CD4-positive, alpha-beta T cell treated with Interleukin-12 subunit alpha and Interleukin-12 subunit beta, for 1 hour (primary cell): Measurements from ENCODE around the gene GALNT17.

Source experiments
- DNase-seq: peaks from one replicate; pipeline ENCODE4 v3.0.0-alpha.2; 2020

Gene GALNT17

GRCh38 chr7:71345117-71345884, 213.4 kb downstream of the GALNT17 start:
- no peak for DNase-seq

DNA sequence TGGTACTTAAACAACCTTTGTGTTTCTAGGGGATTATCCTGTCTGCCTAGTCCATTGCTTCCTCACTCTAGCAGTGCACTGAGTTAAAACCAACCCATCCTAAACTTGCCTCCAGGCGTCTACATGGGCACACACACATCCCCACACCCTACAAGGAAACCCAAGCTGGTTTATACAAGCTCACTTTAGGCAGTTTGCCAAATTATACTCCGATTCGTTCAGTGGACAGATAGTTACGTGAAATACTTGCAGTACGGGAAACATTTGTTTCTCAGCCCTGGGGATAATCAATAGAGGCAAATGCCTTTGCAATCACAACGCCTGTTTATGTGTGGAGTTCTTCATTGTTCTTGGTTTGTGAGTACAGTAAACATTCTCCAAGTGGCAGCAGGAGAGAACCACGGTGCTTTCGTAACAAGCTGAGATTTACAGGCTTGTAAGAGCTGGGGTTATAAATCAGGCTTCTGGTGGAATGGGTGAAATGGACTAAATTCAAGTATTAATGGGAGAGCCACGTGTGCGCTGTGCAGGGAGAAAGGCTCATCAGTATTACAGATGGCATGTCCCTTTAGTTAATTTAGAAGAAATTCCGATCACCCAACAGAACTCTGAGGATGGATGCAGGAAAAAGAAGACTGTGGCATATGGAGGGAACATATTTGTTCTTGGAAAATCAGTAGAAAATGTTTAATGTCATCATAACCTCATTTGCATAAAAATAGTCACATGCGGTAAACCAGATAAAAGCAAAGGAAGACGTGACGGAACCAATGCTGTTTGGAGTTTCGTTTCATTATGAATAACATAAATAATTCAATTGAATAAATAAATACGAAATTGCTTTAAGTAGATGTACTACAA, 217.1 kb downstream of the GALNT17 start:
- no peak for DNase-seq

GRCh38 chr7:71349682-71350481, 217.9 kb downstream of the GALNT17 start:
- no peak for DNase-seq

- no peak for DNase-seq
Measured at GRCh38 chr7:71350680-71351079, 218.7 kb downstream of the GALNT17 start.

DNA sequence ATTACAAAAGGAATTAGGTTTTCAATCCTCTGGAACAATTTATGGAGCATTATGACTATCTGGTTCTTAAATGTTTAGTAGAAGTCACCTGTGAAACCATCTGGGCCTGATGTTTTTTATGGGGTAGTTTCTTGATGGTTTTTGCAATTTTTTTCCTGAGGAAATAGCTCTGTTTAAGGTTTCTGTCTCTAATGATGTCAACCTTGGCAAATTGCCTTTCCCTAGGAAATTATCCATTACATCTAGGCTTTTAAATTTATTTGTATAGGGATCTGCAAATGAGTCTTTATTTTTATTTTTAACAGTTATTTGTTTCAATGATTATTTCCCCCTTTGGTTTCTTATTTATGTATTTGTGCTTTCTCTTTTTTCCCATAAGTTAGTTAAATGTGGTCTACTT, 222.8 kb downstream of the GALNT17 start:
- no peak for DNase-seq

- no peak for DNase-seq
Measured at GRCh38 chr7:71361451-71362032, 229.6 kb downstream of the GALNT17 start.

DNA sequence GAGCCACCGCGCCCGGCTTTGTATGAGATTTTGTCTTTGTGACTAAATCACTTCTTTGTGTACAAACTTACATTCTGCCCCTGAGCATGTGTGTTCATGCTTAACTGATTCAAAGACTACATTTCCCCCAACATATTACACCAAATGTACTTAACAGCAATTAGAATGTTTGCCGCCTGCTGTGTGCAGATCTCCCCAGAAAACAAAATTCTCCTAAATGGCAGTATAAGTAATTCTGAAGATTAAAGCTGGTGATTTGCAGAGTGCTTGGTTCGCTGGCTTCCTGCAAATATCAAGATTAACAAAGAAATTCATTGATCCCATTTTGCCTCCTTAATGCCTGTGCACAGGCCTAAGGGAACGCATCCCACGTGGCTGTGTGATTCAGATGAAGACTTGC, 230.3 kb downstream of the GALNT17 start:
- no peak for DNase-seq

GRCh38 chr7:71363223-71363622, 231.3 kb downstream of the GALNT17 start:
- no peak for DNase-seq

- DNase-seq = no peak
Measured at GRCh38 chr7:71363627-71364026, 231.7 kb downstream of the GALNT17 start.

GRCh38 chr7:71364551-71364950, 232.6 kb downstream of the GALNT17 start:
- no peak for DNase-seq

- no peak for DNase-seq
Measured at GRCh38 chr7:71372991-71373390, 241.0 kb downstream of the GALNT17 start.

DNA sequence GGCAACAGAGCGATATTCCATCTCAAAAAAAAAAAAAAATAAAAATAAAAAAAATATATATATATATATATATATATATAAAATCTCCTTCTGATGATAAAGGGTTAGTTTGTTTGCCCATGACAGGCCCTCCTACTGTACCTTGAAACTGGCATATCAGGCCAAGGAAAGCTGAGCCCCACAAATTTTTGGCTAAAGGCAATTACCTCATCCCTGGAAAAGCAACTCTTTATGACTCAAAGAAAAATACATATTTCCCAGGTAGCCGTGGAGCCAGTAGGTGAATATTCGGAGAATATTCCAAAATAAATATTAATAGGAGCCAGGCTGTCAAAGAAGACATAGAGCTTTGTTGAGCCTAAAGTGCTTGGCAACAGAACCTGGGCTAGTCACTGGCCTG, 245.1 kb downstream of the GALNT17 start:
- DNase-seq = no peak

- no peak for DNase-seq
Measured at GRCh38 chr7:71377469-71377868, 245.5 kb downstream of the GALNT17 start.

DNA sequence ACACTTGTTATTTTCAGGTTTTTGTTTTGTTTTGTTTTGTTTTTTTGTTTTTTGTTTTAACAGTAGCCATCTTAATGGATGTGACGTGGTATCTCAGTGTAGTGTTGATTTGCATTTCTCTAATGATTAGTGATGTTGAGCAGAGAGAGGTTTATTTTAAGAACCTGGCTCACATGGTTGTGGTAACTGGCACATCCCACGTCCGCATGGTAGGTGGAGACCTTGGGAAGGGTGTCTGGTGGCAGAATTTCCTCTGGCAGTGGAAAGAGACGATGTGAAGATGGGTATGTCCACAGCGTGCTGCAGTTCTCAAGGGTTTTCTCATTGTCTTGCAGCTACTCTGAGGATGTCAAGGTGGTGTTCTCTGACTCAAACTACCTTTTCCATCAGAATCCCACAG, 252.2 kb downstream of the GALNT17 start:
- DNase-seq = no peak

- DNase-seq = no peak
Measured at GRCh38 chr7:71385330-71385729, 253.4 kb downstream of the GALNT17 start.

- no peak for DNase-seq
Measured at GRCh38 chr7:71386152-71386785, 254.3 kb downstream of the GALNT17 start.

- DNase-seq = no peak
Measured at GRCh38 chr7:71388181-71388580, 256.2 kb downstream of the GALNT17 start.

- no peak for DNase-seq
Measured at GRCh38 chr7:71389976-71390375, 258.0 kb downstream of the GALNT17 start.

GRCh38 chr7:71393661-71394060, 261.7 kb downstream of the GALNT17 start:
- DNase-seq = no peak

GRCh38 chr7:71402684-71403083, 270.7 kb downstream of the GALNT17 start:
- no peak for DNase-seq

- no peak for DNase-seq
Measured at GRCh38 chr7:71403202-71403946, 271.4 kb downstream of the GALNT17 start.
